ENCODE results near the gene CCDC154.

- TF ChIP-seq CTCF (conservative IDR thresholded peaks at IDR 0.05; ENCODE audit: low read depth in 2 of 2) (no peak), ETS1 (IDR thresholded peaks at IDR 0.05) (no peak), REST (IDR thresholded peaks at IDR 0.05; ENCODE audit: unreplicated experiment) (no peak), EZH2 (IDR thresholded peaks at IDR 0.05; ENCODE audit: low read depth, unreplicated experiment) (no peak), EZH2phosphoT487 (IDR thresholded peaks at IDR 0.05; ENCODE audit: unreplicated experiment) (no peak), POLR2AphosphoS5 (IDR thresholded peaks at IDR 0.05; ENCODE audit: low read depth) (no peak), NANOG (IDR thresholded peaks at IDR 0.05; ENCODE audit: borderline replicate concordance) (no peak), JUNB (IDR thresholded peaks at IDR 0.05; ENCODE audit: unreplicated experiment) (no peak), CREB1 (CRISPR knock-in tag; IDR thresholded peaks at IDR 0.05; ENCODE audit: low read depth) (no peak), ZNF462 (CRISPR knock-in tag; IDR thresholded peaks at IDR 0.05) (no peak)
Measured at GRCh38 chr16:1433756-1434155, 10.6 kb downstream of the CCDC154 start.

Measured in GM23338 (cell line).